Fibroblast of gingiva (primary cell): ENCODE results near the gene KLRK1.
"Not testable (repeated sequence)": the region's sequence is repeated elsewhere in the genome, so short reads cannot be mapped to it uniquely, and the experiment has no call there.

Experiments used
- DNase-seq: peaks from one replicate; pipeline ENCODE4 v3.0.0-alpha.2; 2011; ENCODE audit warnings: low read depth

KLRK1 gene

GRCh38 chr12:10362828-10363657 lies 26.8 kb downstream of the KLRK1 start:
- DNase-seq: no peak

- DNase-seq: no peak
Observed at GRCh38 chr12:10362325-10362724, 27.5 kb downstream of the KLRK1 start.

GRCh38 chr12:10361622-10362021 lies 28.2 kb downstream of the KLRK1 start:
- DNase-seq: peak; percentile 43

- no peak for DNase-seq
Observed at GRCh38 chr12:10361084-10361483, 28.8 kb downstream of the KLRK1 start.

- no peak for DNase-seq
Observed at GRCh38 chr12:10358969-10359368, 30.9 kb downstream of the KLRK1 start.

GRCh38 chr12:10358131-10358530 lies 31.7 kb downstream of the KLRK1 start:
- no peak for DNase-seq

- DNase-seq: no peak
Observed at GRCh38 chr12:10354502-10354901, 35.3 kb downstream of the KLRK1 start.

GRCh38 chr12:10354071-10354470 lies 35.8 kb downstream of the KLRK1 start:
- no peak for DNase-seq

GRCh38 chr12:10351457-10351856 lies 38.4 kb downstream of the KLRK1 start:
- DNase-seq: not testable (repeated sequence)

GRCh38 chr12:10341892-10342509 lies 47.8 kb downstream of the KLRK1 start:
- DNase-seq: no peak

- DNase-seq: not testable (repeated sequence)
Observed at GRCh38 chr12:10340946-10341345, 48.9 kb downstream of the KLRK1 start.

- no peak for DNase-seq
Observed at GRCh38 chr12:10339053-10339840, 50.6 kb downstream of the KLRK1 start.

GRCh38 chr12:10338470-10338869 lies 51.4 kb downstream of the KLRK1 start:
- DNase-seq: not testable (repeated sequence)

- DNase-seq: not testable (repeated sequence)
Observed at GRCh38 chr12:10336196-10336595, 53.6 kb downstream of the KLRK1 start.

- DNase-seq: peak; percentile 53
Observed at GRCh38 chr12:10331642-10332239, 58.1 kb downstream of the KLRK1 start.

GRCh38 chr12:10328691-10329090 lies 61.1 kb downstream of the KLRK1 start:
- DNase-seq: not testable (repeated sequence)
